GM23248 (cell line): Measurements from ENCODE around the gene ZBTB44. TPM values are rescaled to one million over a fixed set of nuclear protein-coding genes. Genes with fewer than 3 reads are reported as not detected.

Source experiments
- DNase-seq: peaks from one replicate; pipeline ENCODE4 v3.0.0-alpha.2; 2015
- H2AFZ ChIP-seq: fragments of 200-600 bp; sonication (generic); 2 replicates; pipeline ENCODE4 v1.6.1; 2016; ENCODE audit warnings: antibody characterized with exemption
- H3F3A ChIP-seq: fragments of 200-600 bp; sonication (generic); 2 replicates; pipeline ENCODE4 v1.6.1; 2016; ENCODE audit warnings: mild to moderate bottlenecking, antibody characterized with exemption, mixed run types; ENCODE audit not compliant: insufficient read depth
- H3K27ac ChIP-seq: fragments of 200-600 bp; sonication (generic); 2 replicates; pipeline ENCODE4 v1.5.1; 2016; ENCODE audit warnings: mild to moderate bottlenecking
- H3K27me3 ChIP-seq: fragments of 200-600 bp; sonication (generic); replicated peaks from 2 replicates; pipeline ENCODE4 v1.6.1; 2016; ENCODE audit warnings: mild to moderate bottlenecking; ENCODE audit not compliant: insufficient read depth
- H3K36me3 ChIP-seq: fragments of 200-600 bp; sonication (generic); 2 replicates; pipeline ENCODE4 v1.6.1; 2016; ENCODE audit warnings: low read depth, mild to moderate bottlenecking
- H3K4me1 ChIP-seq: fragments of 200-600 bp; sonication (generic); 2 replicates; pipeline ENCODE4 v1.6.1; 2016; ENCODE audit warnings: mild to moderate bottlenecking; ENCODE audit not compliant: insufficient read depth
- H3K4me2 ChIP-seq: fragments of 200-600 bp; sonication (generic); one replicate; pipeline ENCODE4 v1.6.1; 2016; ENCODE audit warnings: mild to moderate bottlenecking; ENCODE audit not compliant: unreplicated experiment
- H3K4me3 ChIP-seq: fragments of 200-600 bp; sonication (generic); 2 replicates; pipeline ENCODE4 v1.5.1; 2016; ENCODE audit warnings: mild to moderate bottlenecking
- H3K79me2 ChIP-seq: fragments of 200-600 bp; sonication (generic); 2 replicates; pipeline ENCODE4 v1.6.1; 2016; ENCODE audit warnings: mild to moderate bottlenecking; ENCODE audit not compliant: insufficient read depth
- H3K9ac ChIP-seq: fragments of 200-600 bp; sonication (generic); 2 replicates; pipeline ENCODE4 v1.6.1; 2016; ENCODE audit warnings: mild to moderate bottlenecking
- H3K9me2 ChIP-seq: fragments of 200-600 bp; sonication (generic); 2 replicates; pipeline ENCODE4 v1.6.1; 2016; ENCODE audit warnings: mixed run types, mild to moderate bottlenecking, moderate library complexity; ENCODE audit not compliant: insufficient read depth
- H3K9me3 ChIP-seq: fragments of 200-600 bp; sonication (generic); one replicate; pipeline ENCODE4 v1.6.1; 2017; ENCODE audit warnings: low read depth
- H4K20me1 ChIP-seq: fragments of 200-600 bp; sonication (generic); 2 replicates; pipeline ENCODE4 v1.6.0; 2016; ENCODE audit not compliant: insufficient read depth
- EZH2 ChIP-seq: fragments of 200-600 bp; sonication (generic); IDR thresholded peaks from 2 replicates; pipeline ENCODE4 v1.6.1; 2018; ENCODE audit warnings: antibody characterized with exemption, mild to moderate bottlenecking; ENCODE audit not compliant: insufficient read depth, poor library complexity, severe bottlenecking
- EZH2phosphoT487 ChIP-seq: fragments of 200-600 bp; sonication (generic); IDR thresholded peaks from 2 replicates; pipeline ENCODE4 v1.6.1; 2018; ENCODE audit warnings: antibody characterized with exemption, moderate library complexity, mild to moderate bottlenecking, low read depth; ENCODE audit not compliant: insufficient read depth
- WGBS, 2 experiments: methylation state at CpG; one replicate each; pipeline ENCODE4 v1.1.6; 2015 to 2017; ENCODE audit warnings: low lambda C conversion rate in 2 of 2, low coverage in 1 of 2; ENCODE audit errors: missing lambda C conversion rate in 2 of 2; 5-methylcytosine and 5-hydroxymethylcytosine counted together
- in situ Hi-C: fragments of 300-500 bp; cut with MboI; formaldehyde crosslinking; loops from 2 replicates; pipeline ENCODE4 v1.15.0; 2020
- polyA plus RNA-seq: library from polyadenylated mRNA; unstranded; fragments of >200 nt; fragmentation: Nextera tagmentation; extraction: Ambion mirVana; gene quantifications from 2 replicates; pipeline ENCODE4 v1.2.1, GENCODE V29; 2016
- total RNA-seq: library from RNA; depleted of rRNA; stranded (reverse); fragments of >200 nt; shearing (Covaris generic); gene quantifications from 2 replicates; pipeline ENCODE4 v1.2.3, GENCODE V29; 2014

ZBTB44 gene
- total and polyA plus RNA-seq, 2 experiments from 2014 or later, result 4.1 to 17.4 TPM

GRCh38 chr11:130218501-130219070 is 96.1 kb downstream of the ZBTB44 start:
- WGBS, 2 experiments, result 87 to 90% methylated on average over 14 of the region's 14 CpGs
- Histone ChIP-seq H3K27me3 (peaks cover 5% of the 10 kb centered on the region; the same call in 1 of the 2 replicates), H3K27ac (no peak overlapping the region), H4K20me1 (no peaks in the 10 kb centered on the region), H3K9me2 (no peaks in the 10 kb centered on the region), H3K4me1 (no peaks in the 10 kb centered on the region), H3K79me2 (no peaks in the 10 kb centered on the region), H2AFZ (no peak overlapping the region), H3K4me2 (no peak overlapping the region), H3K4me3 (no peak overlapping the region), H3F3A (no peaks in the 10 kb centered on the region), H3K9ac (no peak overlapping the region), H3K9me3 (no peaks in the 10 kb centered on the region), H3K36me3 (no peaks in the 10 kb centered on the region)
- in situ Hi-C loops, result loop anchor here (10.0 kb wide), 2 partner anchors 166 to 206 kb away; partner anchors contain the start of gene ADAMTS8
- no peak for DNase-seq
- TF ChIP-seq EZH2 (no peak), EZH2phosphoT487 (no peak)

GRCh38 chr11:130217133-130218031 is 97.3 kb downstream of the ZBTB44 start:
- H3K4me2 ChIP-seq, result no peak overlapping the region
- DNase-seq, result no peak
- H3K36me3 ChIP-seq, result no peaks in the 10 kb centered on the region
- in situ Hi-C loops, result loop anchor here (10.0 kb wide), 2 partner anchors 167 to 207 kb away; partner anchors contain the start of gene ADAMTS8
- no peaks in the 10 kb centered on the region for H3K9me2 ChIP-seq
- no peak overlapping the region for H3K27ac ChIP-seq
- WGBS, 2 experiments, result 78 to 81% methylated on average over 21 of the region's 21 CpGs
- H3K79me2 ChIP-seq, result no peaks in the 10 kb centered on the region
- no peak overlapping the region for H3K9ac ChIP-seq
- H3K27me3 ChIP-seq, result peaks cover 5% of the 10 kb centered on the region; the same call in 1 of the 2 replicates
- H3K4me3 ChIP-seq, result no peak overlapping the region
- no peaks in the 10 kb centered on the region for H3K9me3 ChIP-seq
- no peaks in the 10 kb centered on the region for H3F3A ChIP-seq
- TF ChIP-seq EZH2phosphoT487 (no peak), EZH2 (no peak)
- no peaks in the 10 kb centered on the region for H4K20me1 ChIP-seq
- H2AFZ ChIP-seq, result no peak overlapping the region
- no peaks in the 10 kb centered on the region for H3K4me1 ChIP-seq

GRCh38 chr11:130216591-130217132 is 98.1 kb downstream of the ZBTB44 start:
- Histone ChIP-seq H3K9me2 (no peaks in the 10 kb centered on the region), H3F3A (no peaks in the 10 kb centered on the region), H4K20me1 (no peaks in the 10 kb centered on the region), H3K9me3 (no peaks in the 10 kb centered on the region), H3K79me2 (no peaks in the 10 kb centered on the region), H3K4me2 (no peak overlapping the region), H2AFZ (no peak overlapping the region), H3K9ac (no peak overlapping the region), H3K4me1 (no peaks in the 10 kb centered on the region), H3K36me3 (no peaks in the 10 kb centered on the region), H3K4me3 (no peak overlapping the region), H3K27me3 (peaks cover 8% of the 10 kb centered on the region; the same call in 1 of the 2 replicates), H3K27ac (no peak overlapping the region)
- no peak for DNase-seq
- 66 to 68% methylated on average over 16 to 17 of the region's 17 CpGs for WGBS, 2 experiments
- in situ Hi-C loops, result loop anchor here (10.0 kb wide), 2 partner anchors 168 to 208 kb away; partner anchors contain the start of gene ADAMTS8
- TF ChIP-seq EZH2phosphoT487 (no peak), EZH2 (no peak)

- H4K20me1 ChIP-seq, result no peaks in the 10 kb centered on the region
- no peaks in the 10 kb centered on the region for H3K4me1 ChIP-seq
- TF ChIP-seq EZH2phosphoT487 (no peak), EZH2 (no peak)
- no peak overlapping the region for H3K27ac ChIP-seq
- H3K36me3 ChIP-seq, result no peaks in the 10 kb centered on the region
- no peak overlapping the region for H2AFZ ChIP-seq
- no peak overlapping the region for H3K9ac ChIP-seq
- H3K9me2 ChIP-seq, result no peaks in the 10 kb centered on the region
- 10% methylated on average over 4 of the region's 4 CpGs for WGBS, 2 experiments
- no peaks in the 10 kb centered on the region for H3K79me2 ChIP-seq
- no peak overlapping the region for H3K4me3 ChIP-seq
- peaks cover 11% of the 10 kb centered on the region; the same call in 1 of the 2 replicates for H3K27me3 ChIP-seq
- in situ Hi-C loops, result loop anchor here (10.0 kb wide), 2 partner anchors 169 to 209 kb away; partner anchors contain the start of gene ADAMTS8
- DNase-seq, result no peak
- H3K4me2 ChIP-seq, result no peak overlapping the region
- no peaks in the 10 kb centered on the region for H3F3A ChIP-seq
- no peaks in the 10 kb centered on the region for H3K9me3 ChIP-seq
Measured at GRCh38 chr11:130216221-130216550, 98.5 kb downstream of the ZBTB44 start.
